ENCODE results near the gene ZNF177. TPM values are rescaled to one million over a fixed set of nuclear protein-coding genes. Genes with fewer than 3 reads are reported as not detected.

The ZNF177 gene
- polyA plus RNA-seq, 2 of the 4 experiments (the other 2 are of a cell fraction): 0.46 to 2.7 TPM

GRCh38 chr19:9345005-9345404, 17.8 kb upstream of the ZNF177 start:
- DNase-seq (ENCODE audit: low read depth in 1 of 2, low spot score in 1 of 2) (no peak), FAIRE-seq (no peak), ATAC-seq (no peak)
- CTCF ChIA-PET: no interaction called here
- no peak overlapping the region for H3K4me3 ChIP-seq
- H3K4me1 ChIP-seq: no peaks in the 10 kb centered on the region
- H3K9me3 ChIP-seq: peaks cover 86% of the 10 kb centered on the region
- POLR2A ChIA-PET: no interaction called here
- no peak overlapping the region for H3K27ac ChIP-seq
- H3K4me2 ChIP-seq: no peak overlapping the region
- 45% methylated on average over 2 of the region's 2 CpGs for WGBS (ENCODE audit: missing lambda C conversion rate)
- TF ChIP-seq CBX8 (IDR thresholded peaks at IDR 0.05) (no peak), EP300 (IDR thresholded peaks at IDR 0.05) (no peak), KDM1A (IDR thresholded peaks at IDR 0.05; ENCODE audit: low read depth) (no peak), NFE2L2 (conservative IDR thresholded peaks at IDR 0.05; ENCODE audit: low read length) (no peak), POLR2A (IDR thresholded peaks at IDR 0.05; ENCODE audit: low read length) (no peak), EHMT2 (IDR thresholded peaks at IDR 0.05; ENCODE audit: low read depth) (no peak), RARB (CRISPR knock-in tag; IDR thresholded peaks at IDR 0.05) (no peak), MAZ (IDR thresholded peaks at IDR 0.05; ENCODE audit: borderline replicate concordance, low read depth, low read length) (no peak), FOXS1 (CRISPR knock-in tag; IDR thresholded peaks at IDR 0.05) (no peak)

GRCh38 chr19:9348253-9348652, 14.6 kb upstream of the ZNF177 start:
- TF ChIP-seq CBX8 (IDR thresholded peaks at IDR 0.05) (no peak), CTCF (IDR thresholded peaks at IDR 0.05) (no peak), SMC3 (IDR thresholded peaks at IDR 0.05) (no peak), MAFK (IDR thresholded peaks at IDR 0.05; ENCODE audit: partially characterized antibody) (peak; percentile 59)
- 91% methylated on average over 3 of the region's 3 CpGs for WGBS (ENCODE audit: missing lambda C conversion rate)
- Histone ChIP-seq H3K4me2 (no peak overlapping the region), H3K27ac (no peak overlapping the region), H3K4me1 (no peaks in the 10 kb centered on the region), H3K9me3 (peaks cover 73% of the 10 kb centered on the region), H3K4me3 (no peak overlapping the region)
- ChIA-PET CTCF (no interaction called here), POLR2A (no interaction called here)
- FAIRE-seq (no peak), DNase-seq (ENCODE audit: low read depth in 1 of 2, low spot score in 1 of 2) (no peak), ATAC-seq (no peak)

- H3K4me1 ChIP-seq: no peaks in the 10 kb centered on the region
- no peak for DNase-seq (ENCODE audit: low read depth in 1 of 2, low spot score in 1 of 2)
- peaks cover 71% of the 10 kb centered on the region for H3K9me3 ChIP-seq
- no peak for FAIRE-seq
- no peak overlapping the region for H3K4me3 ChIP-seq
- TF ChIP-seq CHD4 (IDR thresholded peaks at IDR 0.05; ENCODE audit: borderline replicate concordance): no peak
- no peak for TF ChIP-seq HES2 (IDR thresholded peaks at IDR 0.05)
- no peak for TF ChIP-seq ZC3H11A (IDR thresholded peaks at IDR 0.05)
- TF ChIP-seq CHD2 (IDR thresholded peaks at IDR 0.05; ENCODE audit: low read length, partially characterized antibody): no peak
- TF ChIP-seq NFE2L2 (conservative IDR thresholded peaks at IDR 0.05; ENCODE audit: low read length): no peak
- TF ChIP-seq POLR2A (IDR thresholded peaks at IDR 0.05; ENCODE audit: low read length): no peak
- TF ChIP-seq FOSL2 (IDR thresholded peaks at IDR 0.05): no peak
- TF ChIP-seq FOSL2 (CRISPR knock-in tag; IDR thresholded peaks at IDR 0.05): no peak
- no peak for TF ChIP-seq SMC3 (IDR thresholded peaks at IDR 0.05)
- no peak for TF ChIP-seq JUNB (IDR thresholded peaks at IDR 0.05)
- no peak for TF ChIP-seq MAFK (IDR thresholded peaks at IDR 0.05; ENCODE audit: partially characterized antibody)
- no peak for TF ChIP-seq GATA3 (IDR thresholded peaks at IDR 0.05; ENCODE audit: borderline replicate concordance)
- TF ChIP-seq RAD21 (conservative IDR thresholded peaks at IDR 0.05 in 1 of 2, IDR thresholded peaks at IDR 0.05 in 1 of 2): no peak
- TF ChIP-seq BHLHE40 (IDR thresholded peaks at IDR 0.05; ENCODE audit: low read depth, low read length): no peak
- TF ChIP-seq ATOH8 (CRISPR knock-in tag; IDR thresholded peaks at IDR 0.05; ENCODE audit: low read depth): no peak
- no peak for TF ChIP-seq JUN (IDR thresholded peaks at IDR 0.05)
- TF ChIP-seq TFCP2L1 (CRISPR knock-in tag; IDR thresholded peaks at IDR 0.05): no peak
- TF ChIP-seq E2F6 (IDR thresholded peaks at IDR 0.05; ENCODE audit: borderline replicate concordance, low read depth): no peak
- TF ChIP-seq MAX (IDR thresholded peaks at IDR 0.05): no peak
- TF ChIP-seq RCOR1 (IDR thresholded peaks at IDR 0.05; ENCODE audit: low read depth, low read length): no peak
- ATAC-seq: no peak
- ChIA-PET CTCF (no interaction called here), POLR2A (no interaction called here)
- no peak overlapping the region for H3K4me2 ChIP-seq
- no peak overlapping the region for H3K27ac ChIP-seq
- 87% methylated on average over 20 of the region's 22 CpGs for WGBS (ENCODE audit: missing lambda C conversion rate)
Observed at GRCh38 chr19:9348671-9349070, 14.1 kb upstream of the ZNF177 start.
